Muscle of leg (tissue), 11 donors: ENCODE data around the gene PLPPR5. TPM values are rescaled to one million over a fixed set of nuclear protein-coding genes. Genes with fewer than 3 reads are reported as not detected.

Source experiments
- DNase-seq: peaks from one replicate; pipeline ENCODE4 v3.0.0; 2013
- H3K27ac ChIP-seq: one replicate; pipeline ENCODE4 v1.5.1; 2013; ENCODE audit warnings: mild to moderate bottlenecking, low read length, control low read depth
- H3K27me3 ChIP-seq: one replicate; pipeline ENCODE4 v1.6.1; 2013; ENCODE audit warnings: low read length; ENCODE audit not compliant: control insufficient read depth, insufficient read depth
- H3K36me3 ChIP-seq: one replicate; pipeline ENCODE4 v1.6.1; 2013; ENCODE audit warnings: low read length; ENCODE audit not compliant: control insufficient read depth, insufficient read depth
- H3K4me1 ChIP-seq: one replicate; pipeline ENCODE4 v1.6.1; 2013; ENCODE audit warnings: low read length; ENCODE audit not compliant: control insufficient read depth, insufficient read depth
- H3K4me3 ChIP-seq: one replicate; pipeline ENCODE4 v1.5.1; 2013; ENCODE audit warnings: low read length, control low read depth
- H3K9me3 ChIP-seq: replicated peaks from 2 replicates; pipeline ENCODE4 v1.6.1; 2013; ENCODE audit warnings: low read depth, low read length; ENCODE audit not compliant: control insufficient read depth
- WGBS: methylation state at CpG from one replicate; pipeline ENCODE4 v1.1.5; 2013; ENCODE audit warnings: missing lambda C conversion rate; ENCODE audit not compliant: insufficient coverage; 5-methylcytosine and 5-hydroxymethylcytosine counted together
- polyA plus RNA-seq, 8 donors: library from polyadenylated mRNA; unstranded; fragments of 120-200 nt; gene quantifications; one replicate each; pipeline versions ENCODE4 v1.2.1 to v1.2.3, GENCODE V29; 2013; ENCODE audit warnings: inconsistent platforms in 1 of 8, low replicate concordance in 1 of 8; ENCODE audit not compliant: insufficient read length in 8 of 8, insufficient read depth in 1 of 8
- total RNA-seq: library from RNA; stranded (reverse); fragments of 120-200 nt; gene quantifications from one replicate; pipeline ENCODE4 v1.2.4, GENCODE V29; 2013

The PLPPR5 gene
- total and polyA plus RNA-seq, 9 donors, result 1.1 to 4.2 (median 2.1) TPM

GRCh38 chr1:98921817-98922216 lies 82.8 kb downstream of the PLPPR5 start:
- H3K4me3 ChIP-seq, result no peak overlapping the region
- WGBS, result no CpG with 5 or more reads among the region's 2 CpGs
- H3K27me3 ChIP-seq, result no peaks in the 10 kb centered on the region
- H3K9me3 ChIP-seq, result no peaks in the 10 kb centered on the region
- H3K36me3 ChIP-seq, result no peaks in the 10 kb centered on the region
- DNase-seq, result no peak
- H3K4me1 ChIP-seq, result no peaks in the 10 kb centered on the region
- no peak overlapping the region for H3K27ac ChIP-seq

GRCh38 chr1:98920441-98921110 lies 84.1 kb downstream of the PLPPR5 start:
- no peaks in the 10 kb centered on the region for H3K4me1 ChIP-seq
- no peak overlapping the region for H3K27ac ChIP-seq
- no peaks in the 10 kb centered on the region for H3K9me3 ChIP-seq
- no peaks in the 10 kb centered on the region for H3K36me3 ChIP-seq
- no peaks in the 10 kb centered on the region for H3K27me3 ChIP-seq
- WGBS, result 17% methylated on average over 1 of the region's 2 CpGs
- no peak for DNase-seq
- no peak overlapping the region for H3K4me3 ChIP-seq

- H3K27me3 ChIP-seq, result no peaks in the 10 kb centered on the region
- WGBS, result no CpG with 5 or more reads among the region's 2 CpGs
- no peak overlapping the region for H3K27ac ChIP-seq
- H3K4me3 ChIP-seq, result no peak overlapping the region
- no peaks in the 10 kb centered on the region for H3K36me3 ChIP-seq
- no peaks in the 10 kb centered on the region for H3K9me3 ChIP-seq
- no peak for DNase-seq
- no peaks in the 10 kb centered on the region for H3K4me1 ChIP-seq
Measured at GRCh38 chr1:98919652-98920051, 85.0 kb downstream of the PLPPR5 start.

- Histone ChIP-seq H3K27ac (no peak overlapping the region), H3K4me3 (no peak overlapping the region), H3K9me3 (no peaks in the 10 kb centered on the region), H3K27me3 (no peaks in the 10 kb centered on the region), H3K4me1 (no peaks in the 10 kb centered on the region), H3K36me3 (no peaks in the 10 kb centered on the region)
- DNase-seq, result no peak
- 45% methylated on average over 1 of the region's 1 CpG for WGBS
Measured at GRCh38 chr1:98919211-98919610, 85.5 kb downstream of the PLPPR5 start.

- WGBS, result no CpG with 5 or more reads among the region's 3 CpGs
- Histone ChIP-seq H3K9me3 (no peaks in the 10 kb centered on the region), H3K27me3 (no peaks in the 10 kb centered on the region), H3K36me3 (no peaks in the 10 kb centered on the region), H3K27ac (no peak overlapping the region), H3K4me3 (no peak overlapping the region), H3K4me1 (no peaks in the 10 kb centered on the region)
- no peak for DNase-seq
Measured at GRCh38 chr1:98914547-98914946, 90.1 kb downstream of the PLPPR5 start.

GRCh38 chr1:98910827-98911226 lies 93.8 kb downstream of the PLPPR5 start:
- H3K27me3 ChIP-seq, result no peaks in the 10 kb centered on the region
- no peak overlapping the region for H3K4me3 ChIP-seq
- H3K9me3 ChIP-seq, result no peaks in the 10 kb centered on the region
- no CpG with 5 or more reads among the region's 2 CpGs for WGBS
- DNase-seq, result no peak
- no peaks in the 10 kb centered on the region for H3K36me3 ChIP-seq
- H3K27ac ChIP-seq, result no peak overlapping the region
- H3K4me1 ChIP-seq, result no peaks in the 10 kb centered on the region

- no peaks in the 10 kb centered on the region for H3K9me3 ChIP-seq
- WGBS, result no CpG with 5 or more reads among the region's 1 CpG
- H3K4me3 ChIP-seq, result no peak overlapping the region
- H3K36me3 ChIP-seq, result no peaks in the 10 kb centered on the region
- no peaks in the 10 kb centered on the region for H3K27me3 ChIP-seq
- no peak for DNase-seq
- no peak overlapping the region for H3K27ac ChIP-seq
- no peaks in the 10 kb centered on the region for H3K4me1 ChIP-seq
Measured at GRCh38 chr1:98908980-98909379, 95.7 kb downstream of the PLPPR5 start.

- no peaks in the 10 kb centered on the region for H3K9me3 ChIP-seq
- no peak for DNase-seq
Measured at GRCh38 chr1:98906809-98907208, 97.9 kb downstream of the PLPPR5 start.

GRCh38 chr1:98906361-98906760 lies 98.3 kb downstream of the PLPPR5 start:
- Histone ChIP-seq H3K36me3 (no peaks in the 10 kb centered on the region), H3K9me3 (no peaks in the 10 kb centered on the region), H3K4me1 (no peaks in the 10 kb centered on the region), H3K27me3 (no peaks in the 10 kb centered on the region), H3K4me3 (no peak overlapping the region), H3K27ac (no peak overlapping the region)
- no peak for DNase-seq
- no CpG with 5 or more reads among the region's 3 CpGs for WGBS

More at GRCh38 chr1:98906809-98907208, 97.9 kb downstream of the PLPPR5 start:
- no peaks in the 10 kb centered on the region for H3K4me1 ChIP-seq
- H3K27ac ChIP-seq, result no peak overlapping the region
- H3K36me3 ChIP-seq, result no peaks in the 10 kb centered on the region
- WGBS, result no CpG with 5 or more reads among the region's 2 CpGs
- H3K27me3 ChIP-seq, result no peaks in the 10 kb centered on the region
- H3K4me3 ChIP-seq, result no peak overlapping the region

GRCh38 chr1:98904684-98905083 lies 100.0 kb downstream of the PLPPR5 start:
- H3K4me3 ChIP-seq, result no peak overlapping the region
- no peak for DNase-seq
- WGBS, result 70% methylated on average over 2 of the region's 4 CpGs

GRCh38 chr1:98903726-98904125 lies 100.9 kb downstream of the PLPPR5 start:
- Histone ChIP-seq H3K4me1 (no peaks in the 10 kb centered on the region), H3K27ac (peak overlapping the region; percentile 47), H3K9me3 (no peaks in the 10 kb centered on the region), H3K36me3 (no peaks in the 10 kb centered on the region), H3K4me3 (no peak overlapping the region), H3K27me3 (no peaks in the 10 kb centered on the region)
- DNase-seq, result peak; percentile 11
- WGBS, result no CpG with 5 or more reads among the region's 1 CpG

More at GRCh38 chr1:98904684-98905083, 100.0 kb downstream of the PLPPR5 start:
- Histone ChIP-seq H3K9me3 (no peaks in the 10 kb centered on the region), H3K27me3 (no peaks in the 10 kb centered on the region), H3K4me1 (no peaks in the 10 kb centered on the region), H3K36me3 (no peaks in the 10 kb centered on the region), H3K27ac (no peak overlapping the region)
